Measurements from ENCODE around the gene SLC35E1.
"Not testable (repeated sequence)": the region's sequence is repeated elsewhere in the genome, so short reads cannot be mapped to it uniquely, and the experiment has no call there.

SLC35E1 gene

DNA sequence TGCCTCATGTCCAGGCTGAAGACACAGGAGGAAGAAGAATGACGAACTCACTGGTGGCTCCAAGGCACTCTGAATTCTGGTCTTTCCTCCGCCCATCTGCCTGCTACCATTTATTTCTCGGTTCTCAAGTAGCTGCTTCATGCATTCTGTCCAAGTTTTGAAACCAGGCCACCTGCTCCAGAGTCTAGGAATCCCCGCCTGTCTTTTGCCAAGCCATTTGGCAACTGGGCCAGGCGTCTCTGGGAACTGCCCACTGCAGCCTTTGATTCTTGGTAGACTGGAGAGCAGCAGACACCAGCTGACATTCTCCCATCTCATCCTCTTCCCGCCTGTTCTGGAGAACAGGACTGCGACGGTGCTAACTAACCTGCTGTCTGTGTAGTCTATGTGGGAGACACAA, 10.8 kb downstream of the SLC35E1 start:
- Histone ChIP-seq H3K4me2 (ENCODE audit: low read length) (no peak overlapping the region), H3K4me3 (ENCODE audit: low read length) (no peak overlapping the region), H3K9me2 (replicated peaks; ENCODE audit: control insufficient read depth, low read length) (no peaks in the 10 kb centered on the region), H3K79me2 (ENCODE audit: control insufficient read depth, low read length) (peaks cover 2% of the 10 kb centered on the region; the same call in 1 of the 2 replicates), H3F3A (ENCODE audit: control insufficient read depth, insufficient read depth) (no peaks in the 10 kb centered on the region), H3K4me1 (ENCODE audit: control insufficient read depth, low read length) (no peaks in the 10 kb centered on the region), H4K20me1 (ENCODE audit: control insufficient read depth, insufficient read depth, low read depth, low read length) (no peaks in the 10 kb centered on the region), H3K27me3 (ENCODE audit: control insufficient read depth, low read length) (no peaks in the 10 kb centered on the region), H3K36me3 (ENCODE audit: control insufficient read depth, low read length) (peaks cover 63% of the 10 kb centered on the region), H3K9me3 (ENCODE audit: control insufficient read depth, insufficient read depth, low read length) (no peaks in the 10 kb centered on the region), H3K27ac (ENCODE audit: low read depth, low read length) (no peak overlapping the region)
- TF ChIP-seq, protein P1, sequence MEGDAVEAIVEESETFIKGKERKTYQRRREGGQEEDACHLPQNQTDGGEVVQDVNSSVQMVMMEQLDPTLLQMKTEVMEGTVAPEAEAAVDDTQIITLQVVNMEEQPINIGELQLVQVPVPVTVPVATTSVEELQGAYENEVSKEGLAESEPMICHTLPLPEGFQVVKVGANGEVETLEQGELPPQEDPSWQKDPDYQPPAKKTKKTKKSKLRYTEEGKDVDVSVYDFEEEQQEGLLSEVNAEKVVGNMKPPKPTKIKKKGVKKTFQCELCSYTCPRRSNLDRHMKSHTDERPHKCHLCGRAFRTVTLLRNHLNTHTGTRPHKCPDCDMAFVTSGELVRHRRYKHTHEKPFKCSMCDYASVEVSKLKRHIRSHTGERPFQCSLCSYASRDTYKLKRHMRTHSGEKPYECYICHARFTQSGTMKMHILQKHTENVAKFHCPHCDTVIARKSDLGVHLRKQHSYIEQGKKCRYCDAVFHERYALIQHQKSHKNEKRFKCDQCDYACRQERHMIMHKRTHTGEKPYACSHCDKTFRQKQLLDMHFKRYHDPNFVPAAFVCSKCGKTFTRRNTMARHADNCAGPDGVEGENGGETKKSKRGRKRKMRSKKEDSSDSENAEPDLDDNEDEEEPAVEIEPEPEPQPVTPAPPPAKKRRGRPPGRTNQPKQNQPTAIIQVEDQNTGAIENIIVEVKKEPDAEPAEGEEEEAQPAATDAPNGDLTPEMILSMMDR (IDR thresholded peaks at IDR 0.05; ENCODE audit: low read depth, low read length, poor library complexity, severe bottlenecking), result no peak
- no peak for TF ChIP-seq EZH2phosphoT487 (IDR thresholded peaks at IDR 0.05; ENCODE audit: borderline replicate concordance, low read length)

DNA sequence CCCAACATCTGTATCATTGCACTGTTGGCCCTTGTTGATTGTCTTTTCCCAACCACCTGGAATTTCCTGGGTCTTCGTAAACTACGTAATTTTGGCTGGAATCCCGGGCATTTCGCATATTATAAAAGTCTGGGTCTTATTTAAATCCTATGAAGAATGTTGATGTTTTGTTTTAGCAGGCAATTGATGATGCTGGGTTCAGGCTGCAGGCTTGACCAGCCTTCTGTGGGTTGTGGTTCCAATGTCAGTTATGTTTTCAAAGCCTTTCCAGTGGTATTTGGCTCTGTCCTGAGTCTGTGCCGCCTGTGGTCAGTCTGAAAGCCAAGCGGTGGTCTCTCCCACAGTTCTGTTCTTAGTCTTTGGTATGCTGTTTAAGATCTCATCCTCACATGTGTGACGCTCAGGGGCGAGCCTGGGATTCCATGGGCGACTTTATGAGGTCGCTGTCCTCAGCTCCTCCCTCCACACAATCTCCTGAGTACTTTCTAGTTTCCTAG, 12.4 kb downstream of the SLC35E1 start:
- no peaks in the 10 kb centered on the region for H3K4me1 ChIP-seq (ENCODE audit: control insufficient read depth, low read length)
- no peaks in the 10 kb centered on the region for H3K9me2 ChIP-seq (replicated peaks; ENCODE audit: control insufficient read depth, low read length)
- no peak overlapping the region for H3K4me2 ChIP-seq (ENCODE audit: low read length)
- peaks cover 1% of the 10 kb centered on the region for H3K79me2 ChIP-seq (ENCODE audit: control insufficient read depth, low read length)
- no peaks in the 10 kb centered on the region for H3K9me3 ChIP-seq (ENCODE audit: control insufficient read depth, insufficient read depth, low read length)
- no peaks in the 10 kb centered on the region for H3F3A ChIP-seq (ENCODE audit: control insufficient read depth, insufficient read depth)
- TF ChIP-seq, protein P1 (IDR thresholded peaks at IDR 0.05; ENCODE audit: low read depth, low read length, poor library complexity, severe bottlenecking), result no peak
- TF ChIP-seq EZH2phosphoT487 (IDR thresholded peaks at IDR 0.05; ENCODE audit: borderline replicate concordance, low read length), result no peak
- no peak overlapping the region for H3K27ac ChIP-seq (ENCODE audit: low read depth, low read length)
- no peaks in the 10 kb centered on the region for H3K27me3 ChIP-seq (ENCODE audit: control insufficient read depth, low read length)
- peaks cover 65% of the 10 kb centered on the region for H3K36me3 ChIP-seq (ENCODE audit: control insufficient read depth, low read length)
- no peak overlapping the region for H3K4me3 ChIP-seq (ENCODE audit: low read length)
- no peaks in the 10 kb centered on the region for H4K20me1 ChIP-seq (ENCODE audit: control insufficient read depth, insufficient read depth, low read depth, low read length)

DNA sequence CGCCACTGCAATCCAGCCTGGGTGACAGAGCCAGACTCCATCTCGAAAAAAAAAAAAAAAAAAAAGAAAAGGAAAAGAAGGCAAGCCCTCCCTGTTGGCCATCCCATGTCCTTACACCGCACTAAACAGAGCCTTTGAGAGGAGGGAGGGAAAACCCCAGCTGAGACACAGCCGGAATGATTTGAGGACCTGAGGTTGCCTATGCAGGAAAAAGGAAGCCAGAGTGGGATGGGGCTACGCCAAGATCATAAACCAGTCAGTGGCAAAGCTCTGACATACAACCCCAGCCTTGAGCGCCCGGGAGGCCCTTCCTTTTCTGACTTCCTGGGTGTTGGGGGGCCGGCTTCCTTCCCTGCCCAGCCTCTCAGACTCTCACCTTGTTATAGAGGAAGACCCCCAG, 17.4 kb downstream of the SLC35E1 start:
- H4K20me1 ChIP-seq (ENCODE audit: control insufficient read depth, insufficient read depth, low read depth, low read length), result no peaks in the 10 kb centered on the region
- H3K79me2 ChIP-seq (ENCODE audit: control insufficient read depth, low read length), result peaks cover under 1% of the 10 kb centered on the region
- no peaks in the 10 kb centered on the region for H3K9me3 ChIP-seq (ENCODE audit: control insufficient read depth, insufficient read depth, low read length)
- H3K4me1 ChIP-seq (ENCODE audit: control insufficient read depth, low read length), result no peaks in the 10 kb centered on the region
- H3K4me3 ChIP-seq (ENCODE audit: low read length), result no peak overlapping the region
- no peaks in the 10 kb centered on the region for H3K27me3 ChIP-seq (ENCODE audit: control insufficient read depth, low read length)
- no peak for TF ChIP-seq EZH2phosphoT487 (IDR thresholded peaks at IDR 0.05; ENCODE audit: borderline replicate concordance, low read length)
- TF ChIP-seq, protein P1 (IDR thresholded peaks at IDR 0.05; ENCODE audit: low read depth, low read length, poor library complexity, severe bottlenecking), result no peak
- no peak overlapping the region for H3K27ac ChIP-seq (ENCODE audit: low read depth, low read length)
- 0 out of 2 replicates have a peak, but pooled peaks cover 1% of the 10 kb centered on the region for H3F3A ChIP-seq (ENCODE audit: control insufficient read depth, insufficient read depth)
- peaks cover 56% of the 10 kb centered on the region for H3K36me3 ChIP-seq (ENCODE audit: control insufficient read depth, low read length)
- no peak overlapping the region for H3K4me2 ChIP-seq (ENCODE audit: low read length)
- no peaks in the 10 kb centered on the region for H3K9me2 ChIP-seq (replicated peaks; ENCODE audit: control insufficient read depth, low read length)

DNA sequence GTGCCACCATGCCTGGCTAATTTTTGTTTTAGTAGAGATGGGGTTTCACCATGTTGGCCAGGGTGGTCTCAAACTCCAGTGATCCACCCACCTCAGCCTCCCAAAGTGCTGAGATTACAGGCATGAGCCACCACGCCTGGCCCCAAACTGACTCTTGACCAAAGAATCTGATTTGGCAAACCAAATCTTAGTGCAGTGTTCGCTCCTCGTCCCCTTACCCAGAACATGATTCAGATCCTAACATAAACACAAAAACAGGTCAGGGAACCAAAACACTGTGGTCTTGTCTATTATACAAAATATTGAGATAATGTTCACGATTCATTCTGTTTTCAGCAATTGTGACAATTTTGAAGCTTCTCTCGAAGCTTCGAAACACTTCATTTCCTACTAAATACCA, 20.3 kb downstream of the SLC35E1 start:
- not testable (repeated sequence) for H4K20me1 ChIP-seq (ENCODE audit: control insufficient read depth, insufficient read depth, low read depth, low read length); H3K4me2 ChIP-seq (ENCODE audit: low read length); H3K4me3 ChIP-seq (ENCODE audit: low read length); H3K27me3 ChIP-seq (ENCODE audit: control insufficient read depth, low read length); H3K9me3 ChIP-seq (ENCODE audit: control insufficient read depth, insufficient read depth, low read length); H3K27ac ChIP-seq (ENCODE audit: low read depth, low read length); H3K9me2 ChIP-seq (replicated peaks; ENCODE audit: control insufficient read depth, low read length)
- Histone ChIP-seq H3F3A (ENCODE audit: control insufficient read depth, insufficient read depth) (peaks cover 11% of the 10 kb centered on the region), H3K79me2 (ENCODE audit: control insufficient read depth, low read length) (peaks cover 26% of the 10 kb centered on the region), H3K4me1 (ENCODE audit: control insufficient read depth, low read length) (peaks cover 17% of the 10 kb centered on the region), H3K36me3 (ENCODE audit: control insufficient read depth, low read length) (peaks cover 51% of the 10 kb centered on the region)
